Fibroblast of upper back skin (primary cell): ENCODE measurements around the gene ZNF200.
A peak's percentile ranks its signal among the peaks of the same experiment; 100 is the strongest.
"Not testable (repeated sequence)": the region's sequence is repeated elsewhere in the genome, so short reads cannot be mapped to it uniquely, and the experiment has no call there.

ENCODE experiments used
- DNase-seq: peaks from one replicate; pipeline ENCODE4 v3.0.0-alpha.2; 2013

ZNF200 gene

DNA sequence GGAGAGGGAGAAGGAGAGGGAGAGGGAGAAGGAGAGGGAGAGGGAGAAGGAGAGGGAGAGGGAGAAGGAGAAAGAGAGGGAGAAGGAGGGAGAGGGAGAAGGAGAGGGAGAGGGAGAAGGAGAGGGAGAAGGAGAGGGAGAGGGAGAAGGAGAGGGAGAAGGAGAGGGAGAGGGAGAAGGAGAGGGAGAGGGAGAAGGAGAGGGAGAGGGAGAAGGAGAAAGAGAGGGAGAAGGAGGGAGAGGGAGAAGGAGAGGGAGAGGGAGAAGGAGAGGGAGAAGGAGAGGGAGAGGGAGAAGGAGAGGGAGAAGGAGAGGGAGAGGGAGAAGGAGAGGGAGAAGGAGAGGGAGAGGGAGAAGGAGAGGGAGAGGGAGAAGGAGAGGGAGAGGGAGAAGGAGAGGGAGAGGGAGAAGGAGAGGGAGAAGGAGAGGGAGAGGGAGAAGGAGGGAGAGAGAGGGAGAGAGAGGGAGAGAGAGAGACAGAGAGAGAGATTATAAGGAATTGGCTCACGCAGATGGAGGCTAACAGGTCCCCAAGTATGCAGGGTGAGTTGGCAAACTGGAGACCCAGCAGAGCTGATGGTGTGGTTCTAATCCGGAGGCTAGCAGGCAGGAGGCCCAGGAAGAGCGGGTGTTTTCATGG is 37.1 kb downstream of the ZNF200 start:
- not testable (repeated sequence) for DNase-seq

DNA sequence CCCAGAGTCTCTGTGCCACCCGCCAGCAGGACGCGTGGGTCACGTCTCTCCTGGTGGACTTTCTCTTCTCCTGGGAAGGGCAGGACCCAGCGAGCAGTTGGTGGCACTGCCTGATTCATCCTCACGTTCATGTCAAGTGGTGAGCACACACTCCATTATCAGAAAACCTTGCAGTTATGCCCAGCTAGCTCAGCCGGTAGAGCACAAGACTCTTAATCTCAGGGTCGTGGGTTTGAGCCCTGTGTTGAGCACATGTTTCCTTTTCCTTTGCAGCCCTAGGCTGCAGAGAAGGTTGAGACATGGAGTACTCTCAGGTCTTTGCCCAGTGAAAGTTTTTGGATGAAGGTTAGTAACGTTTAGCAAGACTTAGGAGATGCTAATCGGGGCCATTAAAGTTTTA is 39.0 kb downstream of the ZNF200 start:
- DNase-seq = no peak

DNA sequence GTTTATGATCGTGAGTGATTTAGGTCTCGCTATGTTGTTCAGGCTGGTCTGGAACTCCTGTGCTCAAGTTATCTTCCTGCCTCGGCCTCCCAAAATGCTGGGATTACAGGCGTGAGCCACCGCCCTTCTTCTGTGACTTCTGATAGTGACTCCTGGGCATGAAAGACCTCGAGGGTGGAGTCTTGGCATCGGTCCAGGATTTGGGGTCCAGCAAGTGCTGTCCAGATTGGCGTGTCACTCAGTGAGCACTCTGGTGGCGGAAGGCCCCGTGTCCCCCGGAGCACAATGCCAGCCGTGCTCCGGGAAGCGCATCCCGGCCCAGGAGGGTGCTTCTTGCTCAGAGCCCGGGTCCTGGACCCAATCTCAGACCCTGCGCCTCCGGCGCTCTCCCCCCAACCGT is 40.2 kb downstream of the ZNF200 start:
- DNase-seq = no peak

DNA sequence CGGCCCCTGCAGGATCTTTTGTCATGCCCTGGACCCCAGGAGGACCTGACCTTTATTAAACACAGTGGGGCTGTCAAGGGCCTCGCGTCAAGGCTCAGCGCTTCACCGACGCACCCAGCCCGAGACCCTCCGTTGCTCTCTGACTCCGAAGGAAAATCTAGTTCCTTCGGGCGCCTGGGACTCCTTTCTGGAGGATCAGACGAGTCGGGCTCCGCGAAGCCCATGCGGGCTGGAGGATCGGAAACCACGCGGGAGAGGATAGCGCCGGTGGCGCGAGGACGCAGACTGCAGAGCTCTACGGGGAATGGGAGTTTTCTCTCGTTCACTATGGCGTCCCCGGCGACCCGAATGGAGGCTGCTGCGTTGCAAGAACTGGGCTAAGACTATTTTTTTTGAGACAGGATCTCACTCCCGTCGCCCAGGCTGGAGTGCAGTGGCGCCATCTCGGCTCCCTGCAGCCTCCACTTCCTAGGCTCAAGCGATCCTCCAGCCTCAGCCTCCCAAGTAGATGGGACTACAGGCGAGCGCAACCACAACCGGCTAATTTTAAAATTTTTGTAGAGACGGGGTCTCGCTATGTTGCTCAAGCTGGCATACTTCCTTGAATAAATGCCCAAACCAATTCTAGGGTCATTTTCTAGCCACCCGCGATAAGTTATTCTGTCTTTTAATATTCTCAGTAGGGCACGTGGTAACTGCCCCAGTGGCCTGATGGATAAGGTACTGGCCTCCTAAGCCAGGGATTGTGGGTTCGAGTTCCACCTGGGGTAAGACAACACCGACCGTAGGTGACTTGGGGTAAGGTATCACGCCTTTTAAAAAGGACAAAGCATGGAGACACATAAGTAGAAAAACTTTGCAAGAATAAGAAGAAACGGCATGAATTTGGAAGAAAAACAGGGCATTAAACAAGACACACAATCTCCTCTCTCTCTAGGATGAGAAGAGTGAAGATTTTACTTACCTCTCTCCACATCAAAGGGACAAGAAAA is 41.4 kb downstream of the ZNF200 start:
- DNase-seq = no peak

DNA sequence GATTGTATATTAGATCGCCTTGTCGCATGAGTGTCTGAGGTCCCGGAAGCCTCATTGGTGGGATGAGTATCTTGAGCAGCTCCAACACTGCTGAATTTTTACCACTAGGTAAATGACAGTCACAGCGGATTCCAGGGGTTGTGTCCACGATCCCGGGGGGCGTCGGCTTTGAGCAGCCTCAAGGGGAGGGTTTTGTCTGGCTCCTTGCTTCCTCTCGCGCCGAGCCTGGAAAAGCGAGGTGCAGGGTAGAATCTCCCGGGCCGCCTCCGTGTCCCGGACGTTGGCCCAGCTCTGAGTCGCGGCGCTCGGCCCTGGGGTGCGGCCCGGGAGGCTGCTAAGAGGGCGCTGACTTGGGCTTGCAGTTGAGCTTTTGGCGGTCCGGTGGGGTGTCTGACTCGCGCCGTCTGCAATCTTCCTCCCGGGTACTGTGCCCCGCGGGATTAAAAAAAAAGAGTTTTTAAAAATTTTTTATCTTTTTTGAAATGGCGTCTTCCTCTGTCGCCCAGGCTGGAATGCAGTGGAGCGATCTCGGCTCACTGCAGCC is 42.4 kb downstream of the ZNF200 start:
- DNase-seq = no peak

DNA sequence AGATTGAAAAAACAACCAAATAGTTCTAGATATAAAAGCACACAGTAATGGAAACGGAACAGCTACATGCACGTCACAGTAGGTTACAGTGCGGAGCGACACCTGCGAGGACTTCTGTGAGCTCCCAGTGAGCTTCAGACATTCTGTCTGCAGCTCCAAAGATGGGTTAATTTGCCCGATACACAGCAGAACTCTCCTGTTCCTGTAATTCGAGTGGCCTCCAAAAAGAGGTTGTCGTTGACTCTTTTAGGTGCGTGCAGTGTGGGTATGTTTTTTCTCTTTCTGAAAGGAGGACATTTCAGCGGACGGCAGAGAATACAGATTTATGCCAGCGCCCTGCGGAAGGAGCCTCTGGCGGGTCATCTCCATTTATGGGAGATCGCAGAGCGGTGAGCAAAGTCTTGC is 44.0 kb downstream of the ZNF200 start:
- no peak for DNase-seq

DNA sequence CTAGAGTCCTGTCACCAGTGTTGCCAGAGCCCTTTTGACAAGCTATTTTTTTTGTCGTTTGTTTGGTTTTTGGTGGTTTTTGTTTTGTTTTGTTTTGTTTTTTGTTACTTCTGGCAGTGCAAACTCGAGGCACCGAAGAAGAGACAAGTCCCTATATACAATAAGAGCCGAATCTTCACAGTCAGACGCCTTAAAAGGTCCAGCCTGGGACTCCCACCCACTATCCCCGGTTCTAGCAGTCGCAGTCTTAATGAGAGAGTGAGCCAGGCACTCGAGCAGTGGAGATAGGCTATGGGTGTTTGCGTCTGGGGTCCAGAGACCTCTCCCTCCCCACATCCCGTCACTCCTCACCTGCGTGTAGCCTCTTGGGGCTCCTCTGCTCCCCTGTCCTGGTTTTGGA is 45.1 kb downstream of the ZNF200 start:
- DNase-seq = no peak

DNA sequence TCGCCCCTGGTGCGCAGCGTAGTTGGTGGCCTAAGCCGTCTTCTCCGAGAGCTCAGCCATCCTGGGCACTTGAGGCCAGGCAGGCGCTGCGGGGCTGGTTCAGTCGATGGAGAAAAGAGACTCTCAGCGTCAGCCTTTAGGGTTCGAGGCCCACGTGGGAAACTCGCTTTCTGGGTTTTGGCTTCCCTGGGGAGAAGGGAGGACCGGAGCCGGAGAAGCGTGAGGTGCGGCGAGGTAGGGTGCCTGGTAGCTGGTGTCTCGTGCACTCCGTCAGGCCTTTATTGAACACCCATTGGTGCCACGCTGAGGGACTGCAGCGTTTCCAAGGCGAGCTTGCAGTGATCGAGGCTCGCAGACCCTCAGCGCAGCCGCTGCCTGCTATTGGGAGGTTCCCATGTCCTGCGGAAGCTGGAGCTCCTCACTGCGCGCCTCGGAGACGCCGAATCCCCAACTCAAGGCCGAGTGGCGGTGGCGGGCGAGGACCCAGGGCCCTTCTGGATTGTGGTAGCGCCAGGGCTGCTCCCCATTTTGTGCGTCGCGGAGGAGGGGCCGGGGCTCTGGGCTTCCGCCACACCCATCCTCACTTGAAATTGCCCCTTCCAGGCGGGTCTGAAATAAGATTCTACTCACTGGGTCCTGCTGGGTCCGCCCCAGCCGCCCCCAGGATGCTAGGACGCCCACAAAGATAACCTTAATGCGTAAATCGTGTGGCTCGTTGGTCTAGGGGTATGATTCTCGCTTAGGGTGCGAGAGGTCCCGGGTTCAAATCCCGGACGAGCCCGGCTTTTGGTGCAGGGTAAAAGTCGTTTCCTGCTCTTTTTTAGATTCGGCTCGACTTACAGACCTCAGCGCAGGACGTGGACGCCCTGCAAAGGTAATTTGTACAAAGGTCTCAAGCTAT is 45.8 kb downstream of the ZNF200 start:
- peak; percentile 69 for DNase-seq

DNA sequence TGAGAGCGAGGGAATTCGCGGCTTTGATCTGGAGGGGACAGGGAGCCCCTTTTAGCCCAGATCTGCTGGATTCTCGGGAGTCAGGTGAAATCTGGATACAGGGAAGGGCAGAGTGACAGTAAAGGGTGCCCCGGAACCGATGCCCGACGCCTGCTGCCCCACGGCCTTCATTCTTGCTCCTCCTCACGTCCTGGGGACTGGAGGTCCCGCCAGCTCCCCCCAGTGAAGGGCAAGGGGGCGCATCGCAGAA is 46.4 kb downstream of the ZNF200 start:
- no peak for DNase-seq

DNA sequence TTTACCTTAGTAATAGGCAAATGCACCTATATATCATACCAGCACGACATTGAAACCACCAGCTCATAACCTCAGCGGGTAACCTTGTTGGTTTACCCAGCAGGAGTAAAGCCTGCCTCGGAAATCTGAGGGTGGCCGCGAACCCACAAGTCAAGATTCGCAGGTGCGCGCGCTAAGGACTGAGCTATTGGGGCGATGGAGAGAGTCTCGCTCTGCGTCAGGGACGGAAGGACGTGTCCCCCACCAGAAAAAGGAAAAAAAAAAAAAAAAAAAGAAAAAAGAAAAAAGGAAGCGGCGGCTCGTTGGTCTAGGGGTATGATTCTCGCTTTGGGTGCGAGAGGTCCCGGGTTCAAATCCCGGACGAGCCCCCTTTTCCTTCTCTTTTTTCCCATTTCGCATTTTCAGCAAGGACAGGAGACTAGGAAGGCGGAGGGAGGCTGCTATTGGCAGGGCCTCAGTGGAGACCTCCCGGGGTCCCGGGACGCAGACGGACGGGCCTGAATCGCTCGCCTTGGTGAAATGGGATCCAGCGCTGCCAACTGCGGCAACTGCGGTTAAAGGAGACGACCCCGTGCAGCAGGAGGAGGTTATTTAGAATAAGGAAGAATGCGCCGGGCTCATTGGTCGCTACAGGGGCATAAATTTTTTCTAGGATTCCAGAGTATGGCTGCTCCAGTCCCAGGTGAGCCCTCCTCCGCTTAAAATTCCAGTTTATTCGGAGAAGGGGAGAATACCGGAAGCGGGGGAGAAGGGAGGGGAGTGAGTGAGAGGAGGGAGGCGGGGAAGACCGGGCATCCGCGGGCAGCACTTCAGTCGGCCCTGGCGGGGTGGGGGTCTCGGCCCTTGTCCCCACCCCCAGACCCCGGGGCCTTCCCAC is 46.9 kb downstream of the ZNF200 start, which contains the start of gene OR1F1:
Gene OR1F1 (plus strand): TSS at position 407 of the 877 bp plus-strand sequence.
- peak; percentile 76 for DNase-seq

DNA sequence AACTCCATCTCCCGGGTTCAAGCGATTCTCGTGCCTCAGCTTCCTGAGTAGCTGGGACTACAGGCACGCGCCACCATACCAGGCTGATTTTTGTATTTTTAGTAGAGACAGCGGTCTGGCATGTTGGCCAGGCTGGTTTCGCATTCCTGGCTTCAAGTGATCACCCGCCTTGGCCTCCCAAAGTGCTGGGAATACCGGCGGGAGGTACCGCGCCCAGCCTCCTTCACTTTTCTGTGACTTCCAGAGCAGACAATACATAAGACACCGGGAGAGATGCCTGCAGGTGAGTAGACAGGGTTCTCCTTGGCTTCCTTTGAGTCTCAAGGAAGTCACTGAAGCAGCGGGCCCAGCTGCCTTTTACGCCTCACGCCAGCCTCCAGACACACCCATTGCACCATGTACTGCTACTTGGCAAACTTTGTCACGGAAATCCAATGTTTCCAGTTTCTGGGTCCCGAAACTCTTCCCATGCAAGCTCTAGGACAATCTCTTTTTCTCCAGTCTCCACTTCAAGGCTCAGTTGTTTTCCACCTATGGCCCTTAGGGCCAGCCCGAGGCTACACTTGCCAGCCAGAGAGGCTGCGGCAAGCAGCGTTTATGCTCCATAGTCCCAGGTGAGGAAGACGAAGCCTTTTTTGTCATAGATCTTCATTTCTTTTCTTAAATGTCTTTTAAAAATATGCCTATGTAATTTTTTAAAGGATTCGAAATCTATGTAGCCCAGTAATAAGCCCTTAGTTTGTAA is 47.8 kb downstream of the ZNF200 start:
- no peak for DNase-seq

DNA sequence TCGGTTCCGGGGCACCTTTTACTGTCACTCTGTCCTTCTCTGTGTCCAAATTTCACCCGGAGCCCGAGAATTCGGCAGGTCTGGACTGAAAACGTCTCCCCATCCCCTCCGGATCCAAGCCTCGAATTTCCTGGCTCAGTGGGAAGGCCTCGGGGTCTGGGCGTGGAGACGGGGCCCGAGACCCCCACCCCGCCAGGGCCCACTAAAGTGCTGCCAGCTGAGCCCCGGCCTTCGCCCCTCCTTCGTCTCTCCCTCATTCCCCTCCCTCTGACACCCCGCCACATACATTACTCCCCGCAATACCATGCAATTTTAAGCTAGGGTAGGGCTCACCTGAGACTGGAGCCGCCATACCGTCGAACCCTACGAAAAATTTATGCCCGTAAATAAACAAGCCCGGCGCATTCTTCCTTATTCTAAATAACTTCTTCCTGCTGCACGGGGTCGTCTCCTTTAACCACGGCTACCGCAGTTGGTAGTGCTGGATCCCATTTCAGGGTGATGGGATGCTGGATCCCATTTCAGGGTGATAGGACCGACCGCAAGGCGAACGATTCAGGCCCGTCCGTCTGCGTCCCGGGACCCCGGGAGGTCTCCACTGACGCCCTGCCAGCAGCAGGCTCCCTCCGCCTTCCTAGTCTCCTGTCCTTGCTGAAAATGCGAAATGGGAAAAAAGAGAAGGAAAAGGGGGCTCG is 51.4 kb downstream of the ZNF200 start:
- DNase-seq = no peak

DNA sequence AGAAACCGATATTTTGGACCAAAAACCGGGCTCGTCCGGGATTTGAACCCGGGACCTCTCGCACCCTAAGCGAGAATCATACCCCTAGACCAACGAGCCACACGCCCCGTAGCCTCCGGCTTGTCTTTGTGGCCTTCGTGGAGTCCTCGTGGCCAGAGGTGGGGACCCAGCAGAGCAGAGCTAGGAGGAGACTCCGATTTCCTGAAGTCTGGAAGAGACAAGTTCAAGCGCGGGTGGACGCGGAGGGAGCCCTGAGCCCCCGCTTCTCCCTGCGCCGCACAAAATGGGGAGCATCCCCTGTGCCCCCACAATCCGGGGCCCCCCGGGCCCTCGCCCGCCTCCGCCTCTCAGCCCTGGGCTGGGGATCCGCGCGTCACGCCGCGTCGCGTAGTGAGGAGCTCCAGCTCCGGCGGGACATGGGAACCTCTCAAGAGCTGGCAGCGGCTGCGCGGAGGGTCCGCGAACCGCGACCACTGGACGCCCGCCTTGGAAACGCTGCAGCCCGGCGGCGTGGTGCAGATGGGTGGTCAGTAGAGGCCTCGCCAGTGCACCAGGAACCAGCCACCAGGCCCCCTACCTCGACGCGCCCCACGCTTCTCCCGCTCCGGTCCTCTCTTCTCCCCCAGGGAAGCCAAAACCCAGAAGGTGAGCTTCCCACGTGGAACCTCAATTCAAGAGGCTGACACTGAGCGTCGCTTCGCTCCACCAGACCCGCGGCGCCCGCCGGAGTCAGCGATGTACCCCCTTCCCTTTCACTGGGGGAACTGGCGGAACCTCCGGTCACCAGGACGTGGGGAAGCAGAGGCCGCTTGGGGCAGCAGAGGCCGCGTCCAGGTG is 52.1 kb downstream of the ZNF200 start:
- DNase-seq = peak; percentile 66

DNA sequence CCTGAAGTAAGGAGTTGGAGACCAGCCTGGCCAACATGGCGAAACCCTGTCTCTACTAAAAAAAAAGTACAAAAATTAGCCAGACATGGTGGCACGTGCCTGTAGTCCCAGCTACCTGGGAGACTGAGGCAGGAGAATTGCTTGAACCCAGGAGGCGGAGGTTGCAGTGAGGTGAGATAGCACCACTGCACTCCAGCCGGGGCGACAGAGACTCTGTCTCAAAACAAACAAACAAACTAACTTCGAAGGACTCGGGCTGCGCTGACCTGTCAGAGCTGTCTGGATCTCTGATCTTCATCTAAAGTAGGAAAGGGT is 52.7 kb downstream of the ZNF200 start:
- DNase-seq = not testable (repeated sequence)

DNA sequence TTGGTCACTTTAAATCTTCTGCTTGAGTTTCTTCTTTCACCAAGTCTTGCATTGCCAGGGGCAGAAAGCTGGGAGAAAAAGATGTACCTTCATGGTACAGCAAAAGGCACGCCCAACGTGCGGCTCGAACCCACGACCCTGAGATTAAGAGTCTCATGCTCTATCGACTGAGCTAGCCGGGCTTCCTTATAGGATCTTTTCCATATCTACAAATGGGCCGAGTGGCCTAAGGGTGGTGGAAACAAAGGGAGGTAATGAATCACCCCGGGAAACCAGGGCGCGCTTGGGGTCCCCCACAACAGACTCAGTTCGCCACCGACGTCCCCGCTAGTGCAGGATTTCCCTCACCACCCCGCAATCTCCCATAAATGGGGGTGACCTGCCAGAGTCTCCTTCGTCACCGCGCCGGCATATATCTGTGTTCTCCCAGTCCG is 54.5 kb downstream of the ZNF200 start:
- DNase-seq = no peak

DNA sequence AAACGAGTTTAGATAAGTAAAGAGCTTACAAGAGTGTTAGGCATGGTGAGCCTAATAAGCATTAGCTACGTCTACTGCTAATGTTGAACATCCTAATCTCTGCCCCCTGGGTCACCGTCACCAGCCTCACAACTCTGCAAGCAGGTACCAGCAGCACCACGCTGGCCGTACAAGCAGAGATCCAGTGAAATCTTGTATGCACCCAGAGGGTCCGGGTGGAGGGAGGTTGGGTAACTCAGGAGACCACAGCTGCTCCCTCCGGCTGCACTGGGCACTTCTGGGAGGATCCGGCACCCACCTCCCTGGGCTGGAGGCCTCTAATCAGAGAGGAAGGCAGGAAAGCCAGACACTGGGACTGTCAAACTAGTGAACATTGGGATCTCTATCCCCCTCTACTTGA is 55.3 kb downstream of the ZNF200 start:
- DNase-seq = no peak

DNA sequence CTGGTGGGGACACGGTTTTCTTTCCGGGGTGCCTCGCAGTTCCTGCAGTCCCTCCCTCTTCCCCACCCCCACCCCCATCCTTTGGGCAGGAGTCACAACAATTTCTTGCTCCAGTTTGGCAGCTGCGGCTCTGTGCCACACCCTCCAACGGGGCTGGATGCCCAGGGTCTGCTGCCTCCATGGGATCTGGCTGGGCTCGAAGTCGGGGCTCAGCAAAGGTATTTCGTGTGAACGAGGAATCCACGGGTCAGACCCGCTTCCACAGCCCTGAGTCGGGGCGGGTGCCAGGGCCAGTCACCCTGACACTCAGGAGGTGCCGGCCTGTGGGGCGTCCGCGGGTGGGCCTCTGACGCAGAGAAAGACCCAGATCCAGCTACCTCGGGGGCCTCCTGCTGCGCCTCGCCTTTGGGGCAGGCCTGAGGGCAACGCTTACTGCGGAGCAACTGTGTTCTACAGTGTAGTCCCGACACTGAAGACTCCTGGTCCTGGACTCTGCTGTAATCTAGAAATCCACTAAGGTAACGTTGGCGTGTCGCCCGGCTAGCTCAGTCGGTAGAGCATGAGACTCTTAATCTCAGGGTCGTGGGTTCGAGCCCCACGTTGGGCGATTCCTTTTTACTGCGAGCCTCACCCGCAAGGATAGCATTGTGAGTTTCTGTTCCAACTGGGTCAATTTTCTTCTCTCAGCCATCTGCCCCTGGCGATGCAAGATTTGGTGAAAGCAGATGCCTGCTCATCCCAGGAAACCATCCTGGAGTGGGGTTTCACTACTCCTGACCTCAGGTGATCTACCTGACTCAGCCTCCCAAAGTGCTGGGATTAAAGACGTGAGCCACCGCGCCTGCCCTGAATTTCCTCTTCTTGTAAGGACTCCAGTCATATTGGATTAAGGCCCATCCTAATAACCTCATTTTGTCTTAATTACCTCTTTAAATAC is 59.5 kb downstream of the ZNF200 start:
- no peak for DNase-seq

DNA sequence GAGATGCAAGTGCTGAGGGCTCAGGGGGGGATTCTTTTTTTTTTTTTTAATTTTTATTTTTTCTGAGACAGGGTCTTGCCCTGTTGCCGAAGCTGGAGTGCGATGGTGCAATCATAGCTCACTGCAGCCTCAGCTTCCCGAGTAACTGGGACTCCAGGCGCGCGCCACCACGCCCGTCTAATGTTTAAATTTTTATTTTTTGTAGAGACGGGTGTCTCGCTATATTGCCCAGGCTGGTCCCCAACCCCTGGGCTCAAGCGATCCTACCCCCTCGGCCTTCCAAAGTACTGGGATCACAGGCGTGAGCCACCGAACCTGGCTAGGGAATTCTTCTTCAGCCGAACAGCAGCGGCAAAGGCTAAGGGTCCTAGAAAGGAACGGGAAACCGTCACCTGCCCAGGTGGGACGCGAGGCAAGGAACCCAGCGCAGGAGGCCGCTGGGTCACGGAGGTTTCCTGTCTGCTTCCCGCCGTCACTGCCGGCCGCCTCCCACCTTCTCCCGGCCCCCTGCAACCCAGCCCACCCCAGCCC is 60.3 kb downstream of the ZNF200 start:
- no peak for DNase-seq
